Mesothelial cell of epicardium (in vitro differentiated cells): ENCODE measurements around the gene PCSK2. TPM values are rescaled to one million over a fixed set of nuclear protein-coding genes. Genes with fewer than 3 reads are reported as not detected.

Experiments used
- DNase-seq, 2 experiments: peaks; one replicate each; pipeline ENCODE4 v3.0.0; 2021; ENCODE audit warnings: low spot score in 2 of 2; ENCODE audit not compliant: unreplicated experiment in 2 of 2
- H3K27ac Mint-ChIP-seq: 2 replicates; pipeline ENCODE4 v1.8.0; 2021; ENCODE audit warnings: mixed read lengths
- H3K27me3 Mint-ChIP-seq: 2 replicates; pipeline ENCODE4 v1.8.0; 2021; ENCODE audit warnings: low read depth, mixed read lengths
- H3K36me3 Mint-ChIP-seq: 2 replicates; pipeline ENCODE4 v1.8.0; 2021; ENCODE audit warnings: mixed read lengths
- H3K4me1 Mint-ChIP-seq: 2 replicates; pipeline ENCODE4 v1.8.0; 2021; ENCODE audit warnings: mixed read lengths
- H3K4me3 Mint-ChIP-seq: 2 replicates; pipeline ENCODE4 v1.8.0; 2021; ENCODE audit warnings: mild to moderate bottlenecking, moderate library complexity, mixed read lengths
- H3K9me3 Mint-ChIP-seq: 2 replicates; pipeline ENCODE4 v1.8.0; 2021; ENCODE audit warnings: mixed read lengths
- CTCF ChIP-seq: fragments of 200-600 bp; sonication (generic); IDR thresholded peaks from one replicate; pipeline ENCODE4 v1.5.0; 2021; ENCODE audit warnings: antibody characterized with exemption; ENCODE audit not compliant: unreplicated experiment
- total RNA-seq: library from RNA; stranded (reverse); gene quantifications from 3 replicates; pipeline ENCODE4 v1.2.1, GENCODE V29; 2021

The PCSK2 gene
- total RNA-seq, 1 donor from 2014 or later, result 0.38 TPM

GRCh38 chr20:17491041-17491440 is 264.2 kb downstream of the PCSK2 start:
- no peak for TF ChIP-seq CTCF
- Mint-ChIP-seq H3K9me3 (peaks cover 4% of the 10 kb centered on the region), H3K36me3 (peaks cover 8% of the 10 kb centered on the region), H3K27ac (no peak overlapping the region), H3K27me3 (peaks cover 16% of the 10 kb centered on the region), H3K4me3 (no peak overlapping the region), H3K4me1 (no peaks in the 10 kb centered on the region)
- no peak for DNase-seq

GRCh38 chr20:17491488-17491887 is 264.6 kb downstream of the PCSK2 start:
- H3K36me3 Mint-ChIP-seq, result peaks cover 8% of the 10 kb centered on the region
- no peaks in the 10 kb centered on the region for H3K4me1 Mint-ChIP-seq
- no peak overlapping the region for H3K27ac Mint-ChIP-seq
- no peak overlapping the region for H3K4me3 Mint-ChIP-seq
- no peak for DNase-seq
- H3K27me3 Mint-ChIP-seq, result peaks cover 12% of the 10 kb centered on the region
- peaks cover 4% of the 10 kb centered on the region for H3K9me3 Mint-ChIP-seq
- TF ChIP-seq CTCF, result no peak

GRCh38 chr20:17493173-17493572 is 266.3 kb downstream of the PCSK2 start:
- no peak for DNase-seq
- no peak overlapping the region for H3K4me3 Mint-ChIP-seq
- peaks cover 4% of the 10 kb centered on the region for H3K9me3 Mint-ChIP-seq
- peaks cover 8% of the 10 kb centered on the region for H3K36me3 Mint-ChIP-seq
- TF ChIP-seq CTCF, result no peak
- H3K27me3 Mint-ChIP-seq, result peaks cover 2% of the 10 kb centered on the region
- H3K4me1 Mint-ChIP-seq, result peaks cover 5% of the 10 kb centered on the region
- H3K27ac Mint-ChIP-seq, result no peak overlapping the region

- H3K27me3 Mint-ChIP-seq, result peaks cover 2% of the 10 kb centered on the region
- H3K9me3 Mint-ChIP-seq, result peaks cover 4% of the 10 kb centered on the region
- H3K27ac Mint-ChIP-seq, result no peak overlapping the region
- H3K36me3 Mint-ChIP-seq, result peaks cover 8% of the 10 kb centered on the region
- no peak for TF ChIP-seq CTCF
- H3K4me3 Mint-ChIP-seq, result no peak overlapping the region
- DNase-seq, result no peak
- H3K4me1 Mint-ChIP-seq, result peaks cover 5% of the 10 kb centered on the region
Observed at GRCh38 chr20:17494201-17494600, 267.4 kb downstream of the PCSK2 start.

- no peak for DNase-seq
- peaks cover 4% of the 10 kb centered on the region for H3K9me3 Mint-ChIP-seq
- H3K36me3 Mint-ChIP-seq, result peaks cover 8% of the 10 kb centered on the region
- H3K27ac Mint-ChIP-seq, result no peak overlapping the region
- no peaks in the 10 kb centered on the region for H3K27me3 Mint-ChIP-seq
- peaks cover 5% of the 10 kb centered on the region for H3K4me1 Mint-ChIP-seq
- H3K4me3 Mint-ChIP-seq, result no peak overlapping the region
- no peak for TF ChIP-seq CTCF
Observed at GRCh38 chr20:17495826-17496225, 269.0 kb downstream of the PCSK2 start.

- no peak for DNase-seq
- no peaks in the 10 kb centered on the region for H3K27me3 Mint-ChIP-seq
- no peak overlapping the region for H3K27ac Mint-ChIP-seq
- peaks cover 8% of the 10 kb centered on the region for H3K36me3 Mint-ChIP-seq
- no peak overlapping the region for H3K4me3 Mint-ChIP-seq
- TF ChIP-seq CTCF, result no peak
- H3K9me3 Mint-ChIP-seq, result peaks cover 4% of the 10 kb centered on the region
- peaks cover 5% of the 10 kb centered on the region for H3K4me1 Mint-ChIP-seq
Observed at GRCh38 chr20:17497821-17498580, 271.2 kb downstream of the PCSK2 start.
